A549 (cell line): ENCODE data around the gene ST8SIA1.

Source experiments
- NPAS2 ChIP-seq: fragments of 250-450 bp; sonication (Bioruptor Pico); IDR thresholded peaks from 2 replicates; pipeline ENCODE4 v1.8.0; 2022; ENCODE audit warnings: mild to moderate bottlenecking, moderate library complexity, borderline replicate concordance
- POLR2A ChIP-seq: IDR thresholded peaks from 2 replicates; pipeline ENCODE4 v1.6.1; 2012; ENCODE audit warnings: mild to moderate bottlenecking, low read length
- POLR2AphosphoS2 ChIP-seq: conservative IDR thresholded peaks from 2 replicates; pipeline ENCODE4 v1.6.1; 2012; ENCODE audit warnings: low read length, improper control_type of control experiment, inconsistent platforms
- RCOR1 ChIP-seq: fragments of 150-350 bp; IDR thresholded peaks from 2 replicates; pipeline ENCODE4 v1.6.1; 2014; ENCODE audit warnings: antibody characterized with exemption, low read length, low read depth
- SMC3 ChIP-seq: fragments of >200 bp; sonication (Bioruptor Twin); formaldehyde crosslinking; IDR thresholded peaks from 3 replicates; pipeline ENCODE4 v1.6.1; 2018; ENCODE audit warnings: inconsistent platforms
- SREBF2 ChIP-seq: fragments of 450-650 bp; IDR thresholded peaks from 2 replicates; pipeline ENCODE4 v1.6.1; 2014; ENCODE audit warnings: mild to moderate bottlenecking, moderate library complexity
- ZFP36 ChIP-seq: fragments of 450-650 bp; IDR thresholded peaks from 2 replicates; pipeline ENCODE4 v1.6.1; 2014; ENCODE audit warnings: borderline replicate concordance; ENCODE audit not compliant: partially characterized antibody
- ZNF302 ChIP-seq: fragments of 250-450 bp; sonication (Bioruptor Pico); IDR thresholded peaks from 2 replicates; pipeline ENCODE4 v1.9.0; 2021; ENCODE audit warnings: inconsistent platforms, mild to moderate bottlenecking, moderate library complexity
- TF ChIP-seq, protein P1 (sequence below): fragments of 450-650 bp; IDR thresholded peaks from 2 replicates; pipeline ENCODE4 v1.6.1; 2014; ENCODE audit warnings: antibody characterized with exemption
- TF ChIP-seq, protein P2 (sequence below): fragments of >200 bp; sonication (Bioruptor Twin); formaldehyde crosslinking; IDR thresholded peaks from 3 replicates; pipeline ENCODE4 v1.5.1; 2016
- TF ChIP-seq, protein P3 (sequence below): IDR thresholded peaks from 2 replicates; pipeline ENCODE4 v1.6.1; 2012
- TF ChIP-seq, protein P4 (sequence below): fragments of 200-600 bp; sonication (generic); IDR thresholded peaks from 2 replicates; pipeline ENCODE4 v1.6.1; 2016; ENCODE audit warnings: antibody characterized with exemption, mild to moderate bottlenecking, moderate library complexity

GRCh38 chr12:22353615-22354325, 19.3 kb upstream of the ST8SIA1 start:
- TF ChIP-seq, protein P1, sequence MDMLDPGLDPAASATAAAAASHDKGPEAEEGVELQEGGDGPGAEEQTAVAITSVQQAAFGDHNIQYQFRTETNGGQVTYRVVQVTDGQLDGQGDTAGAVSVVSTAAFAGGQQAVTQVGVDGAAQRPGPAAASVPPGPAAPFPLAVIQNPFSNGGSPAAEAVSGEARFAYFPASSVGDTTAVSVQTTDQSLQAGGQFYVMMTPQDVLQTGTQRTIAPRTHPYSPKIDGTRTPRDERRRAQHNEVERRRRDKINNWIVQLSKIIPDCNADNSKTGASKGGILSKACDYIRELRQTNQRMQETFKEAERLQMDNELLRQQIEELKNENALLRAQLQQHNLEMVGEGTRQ = no peak
- TF ChIP-seq, protein P2, sequence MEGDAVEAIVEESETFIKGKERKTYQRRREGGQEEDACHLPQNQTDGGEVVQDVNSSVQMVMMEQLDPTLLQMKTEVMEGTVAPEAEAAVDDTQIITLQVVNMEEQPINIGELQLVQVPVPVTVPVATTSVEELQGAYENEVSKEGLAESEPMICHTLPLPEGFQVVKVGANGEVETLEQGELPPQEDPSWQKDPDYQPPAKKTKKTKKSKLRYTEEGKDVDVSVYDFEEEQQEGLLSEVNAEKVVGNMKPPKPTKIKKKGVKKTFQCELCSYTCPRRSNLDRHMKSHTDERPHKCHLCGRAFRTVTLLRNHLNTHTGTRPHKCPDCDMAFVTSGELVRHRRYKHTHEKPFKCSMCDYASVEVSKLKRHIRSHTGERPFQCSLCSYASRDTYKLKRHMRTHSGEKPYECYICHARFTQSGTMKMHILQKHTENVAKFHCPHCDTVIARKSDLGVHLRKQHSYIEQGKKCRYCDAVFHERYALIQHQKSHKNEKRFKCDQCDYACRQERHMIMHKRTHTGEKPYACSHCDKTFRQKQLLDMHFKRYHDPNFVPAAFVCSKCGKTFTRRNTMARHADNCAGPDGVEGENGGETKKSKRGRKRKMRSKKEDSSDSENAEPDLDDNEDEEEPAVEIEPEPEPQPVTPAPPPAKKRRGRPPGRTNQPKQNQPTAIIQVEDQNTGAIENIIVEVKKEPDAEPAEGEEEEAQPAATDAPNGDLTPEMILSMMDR = no peak
- TF ChIP-seq NPAS2 (no peak), SREBF2 (no peak), POLR2A (no peak), RCOR1 (no peak), ZNF302 (no peak), ZFP36 (no peak), SMC3 (no peak), POLR2AphosphoS2 (no peak)
- TF ChIP-seq, protein P3, sequence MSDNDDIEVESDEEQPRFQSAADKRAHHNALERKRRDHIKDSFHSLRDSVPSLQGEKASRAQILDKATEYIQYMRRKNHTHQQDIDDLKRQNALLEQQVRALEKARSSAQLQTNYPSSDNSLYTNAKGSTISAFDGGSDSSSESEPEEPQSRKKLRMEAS = no peak
- TF ChIP-seq, protein P4, sequence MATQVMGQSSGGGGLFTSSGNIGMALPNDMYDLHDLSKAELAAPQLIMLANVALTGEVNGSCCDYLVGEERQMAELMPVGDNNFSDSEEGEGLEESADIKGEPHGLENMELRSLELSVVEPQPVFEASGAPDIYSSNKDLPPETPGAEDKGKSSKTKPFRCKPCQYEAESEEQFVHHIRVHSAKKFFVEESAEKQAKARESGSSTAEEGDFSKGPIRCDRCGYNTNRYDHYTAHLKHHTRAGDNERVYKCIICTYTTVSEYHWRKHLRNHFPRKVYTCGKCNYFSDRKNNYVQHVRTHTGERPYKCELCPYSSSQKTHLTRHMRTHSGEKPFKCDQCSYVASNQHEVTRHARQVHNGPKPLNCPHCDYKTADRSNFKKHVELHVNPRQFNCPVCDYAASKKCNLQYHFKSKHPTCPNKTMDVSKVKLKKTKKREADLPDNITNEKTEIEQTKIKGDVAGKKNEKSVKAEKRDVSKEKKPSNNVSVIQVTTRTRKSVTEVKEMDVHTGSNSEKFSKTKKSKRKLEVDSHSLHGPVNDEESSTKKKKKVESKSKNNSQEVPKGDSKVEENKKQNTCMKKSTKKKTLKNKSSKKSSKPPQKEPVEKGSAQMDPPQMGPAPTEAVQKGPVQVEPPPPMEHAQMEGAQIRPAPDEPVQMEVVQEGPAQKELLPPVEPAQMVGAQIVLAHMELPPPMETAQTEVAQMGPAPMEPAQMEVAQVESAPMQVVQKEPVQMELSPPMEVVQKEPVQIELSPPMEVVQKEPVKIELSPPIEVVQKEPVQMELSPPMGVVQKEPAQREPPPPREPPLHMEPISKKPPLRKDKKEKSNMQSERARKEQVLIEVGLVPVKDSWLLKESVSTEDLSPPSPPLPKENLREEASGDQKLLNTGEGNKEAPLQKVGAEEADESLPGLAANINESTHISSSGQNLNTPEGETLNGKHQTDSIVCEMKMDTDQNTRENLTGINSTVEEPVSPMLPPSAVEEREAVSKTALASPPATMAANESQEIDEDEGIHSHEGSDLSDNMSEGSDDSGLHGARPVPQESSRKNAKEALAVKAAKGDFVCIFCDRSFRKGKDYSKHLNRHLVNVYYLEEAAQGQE = no peak
